Prostate gland (tissue), 2 donors: ENCODE measurements around the gene KANSL1. TPM values are rescaled to one million over a fixed set of nuclear protein-coding genes. Genes with fewer than 3 reads are reported as not detected.

Experiments used
- DNase-seq: peaks from one replicate; pipeline ENCODE4 v3.0.0-alpha.2; 2019; ENCODE audit warnings: low spot score
- H3K27ac ChIP-seq, 2 donors: fragments of 200-600 bp; sonication (generic); 2 replicates each; pipeline ENCODE4 v1.5.1; 2017 to 2019
- H3K27me3 ChIP-seq: fragments of 200-600 bp; sonication (generic); replicated peaks from 2 replicates; pipeline ENCODE4 v1.5.1; 2019; ENCODE audit not compliant: insufficient read depth
- H3K36me3 ChIP-seq, 2 donors: fragments of 200-600 bp; sonication (generic); 1 replicate in 1 of 2; 2 replicates in 1 of 2; pipeline versions ENCODE4 v1.5.1 to v1.8.1; 2017 to 2019
- H3K4me1 ChIP-seq: fragments of 200-600 bp; sonication (generic); replicated peaks from 2 replicates; pipeline ENCODE4 v1.5.1; 2019
- H3K4me3 ChIP-seq, 2 donors: fragments of 200-600 bp; sonication (generic); 2 replicates each; pipeline ENCODE4 v1.5.1; 2017 to 2019
- H3K9me3 ChIP-seq: fragments of 200-600 bp; sonication (generic); 2 replicates; pipeline ENCODE4 v1.5.1; 2017
- POLR2A ChIP-seq: fragments of 450-650 bp; IDR thresholded peaks from one replicate; pipeline ENCODE4 v1.6.1; 2016; ENCODE audit warnings: antibody characterized with exemption, mild to moderate bottlenecking
- POLR2AphosphoS5 ChIP-seq: sonication (generic); formaldehyde crosslinking; IDR thresholded peaks from one replicate; pipeline ENCODE4 v1.6.1; 2017; ENCODE audit warnings: antibody characterized with exemption
- WGBS: methylation state at CpG from one replicate; pipeline ENCODE4 v1.1.5; 2018; 5-methylcytosine and 5-hydroxymethylcytosine counted together
- intact Hi-C: fragments of 100-400 bp; cut with DNase I; formaldehyde crosslinking; loops from one replicate; pipeline ENCODE4 v1.14.2; 2022
- total RNA-seq, 2 donors: library from RNA; depleted of rRNA; stranded (reverse); fragments of >200 nt; gene quantifications; one replicate each; pipeline ENCODE4 v1.1.0, GENCODE V29; 2016
- TF ChIP-seq, protein P1 (sequence below), 4 experiments: fragments of 200-600 bp in 2 of 4; fragments of 450-650 bp in 2 of 4; sonication (generic) in 2 of 4; IDR thresholded peaks; 1 replicate in 3 of 4; 2 replicates in 1 of 4; pipeline ENCODE4 v1.5.1; 2016 to 2019; ENCODE audit warnings: antibody characterized with exemption in 4 of 4, mild to moderate bottlenecking in 2 of 4, moderate library complexity in 2 of 4

Gene KANSL1
- total RNA-seq, 2 donors from 2014 or later: 60.4 to 109 TPM

DNA sequence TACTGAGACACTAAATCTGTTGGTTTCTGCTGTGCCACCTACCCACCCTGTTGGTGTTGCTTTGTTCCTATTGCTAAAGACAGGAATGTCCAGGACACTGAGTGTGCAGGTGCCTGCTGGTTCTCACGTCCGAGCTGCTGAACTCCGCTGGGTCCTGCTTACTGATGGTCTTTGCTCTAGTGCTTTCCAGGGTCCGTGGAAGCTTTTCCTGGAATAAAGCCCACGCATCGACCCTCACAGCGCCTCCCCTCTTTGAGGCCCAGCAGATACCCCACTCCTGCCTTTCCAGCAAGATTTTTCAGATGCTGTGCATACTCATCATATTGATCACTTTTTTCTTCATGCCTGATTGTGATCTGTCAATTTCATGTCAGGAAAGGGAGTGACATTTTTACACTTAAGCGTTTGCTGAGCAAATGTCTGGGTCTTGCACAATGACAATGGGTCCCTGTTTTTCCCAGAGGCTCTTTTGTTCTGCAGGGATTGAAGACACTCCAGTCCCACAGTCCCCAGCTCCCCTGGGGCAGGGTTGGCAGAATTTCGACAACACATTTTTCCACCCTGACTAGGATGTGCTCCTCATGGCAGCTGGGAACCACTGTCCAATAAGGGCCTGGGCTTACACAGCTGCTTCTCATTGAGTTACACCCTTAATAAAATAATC, 179.6 kb downstream of the KANSL1 start:
- H3K9me3 ChIP-seq: no peaks in the 10 kb centered on the region
- no peaks in the 10 kb centered on the region for H3K27me3 ChIP-seq
- TF ChIP-seq POLR2AphosphoS5 (no peak), POLR2A (no peak)
- TF ChIP-seq, protein P1, sequence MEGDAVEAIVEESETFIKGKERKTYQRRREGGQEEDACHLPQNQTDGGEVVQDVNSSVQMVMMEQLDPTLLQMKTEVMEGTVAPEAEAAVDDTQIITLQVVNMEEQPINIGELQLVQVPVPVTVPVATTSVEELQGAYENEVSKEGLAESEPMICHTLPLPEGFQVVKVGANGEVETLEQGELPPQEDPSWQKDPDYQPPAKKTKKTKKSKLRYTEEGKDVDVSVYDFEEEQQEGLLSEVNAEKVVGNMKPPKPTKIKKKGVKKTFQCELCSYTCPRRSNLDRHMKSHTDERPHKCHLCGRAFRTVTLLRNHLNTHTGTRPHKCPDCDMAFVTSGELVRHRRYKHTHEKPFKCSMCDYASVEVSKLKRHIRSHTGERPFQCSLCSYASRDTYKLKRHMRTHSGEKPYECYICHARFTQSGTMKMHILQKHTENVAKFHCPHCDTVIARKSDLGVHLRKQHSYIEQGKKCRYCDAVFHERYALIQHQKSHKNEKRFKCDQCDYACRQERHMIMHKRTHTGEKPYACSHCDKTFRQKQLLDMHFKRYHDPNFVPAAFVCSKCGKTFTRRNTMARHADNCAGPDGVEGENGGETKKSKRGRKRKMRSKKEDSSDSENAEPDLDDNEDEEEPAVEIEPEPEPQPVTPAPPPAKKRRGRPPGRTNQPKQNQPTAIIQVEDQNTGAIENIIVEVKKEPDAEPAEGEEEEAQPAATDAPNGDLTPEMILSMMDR (IDR thresholded peaks at IDR 0.05): no peak
- no peak overlapping the region for H3K4me3 ChIP-seq
- no peaks in the 10 kb centered on the region for H3K36me3 ChIP-seq
- intact Hi-C loops: no loop called here
- H3K27ac ChIP-seq: no peak overlapping the region
- WGBS: 73% methylated on average over 9 of the region's 9 CpGs
- no peaks in the 10 kb centered on the region for H3K4me1 ChIP-seq
- DNase-seq: no peak

DNA sequence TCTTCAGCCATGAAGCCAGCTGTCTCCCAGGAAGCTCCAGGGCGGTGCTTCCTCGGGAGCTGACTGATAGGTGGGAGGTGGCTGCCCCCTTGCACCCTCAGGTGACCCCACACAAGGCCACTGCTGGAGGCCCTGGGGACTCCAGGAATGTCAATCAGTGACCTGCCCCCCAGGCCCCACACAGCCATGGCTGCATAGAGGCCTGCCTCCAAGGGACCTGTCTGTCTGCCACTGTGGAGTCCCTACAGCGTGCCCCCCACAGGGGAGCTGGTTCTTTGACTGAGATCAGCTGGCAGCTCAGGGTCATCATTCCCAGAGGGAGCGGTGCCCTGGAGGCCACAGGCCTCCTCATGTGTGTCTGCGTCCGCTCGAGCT, 180.1 kb downstream of the KANSL1 start:
- H3K4me3 ChIP-seq: no peak overlapping the region
- DNase-seq: no peak
- H3K27ac ChIP-seq: no peak overlapping the region
- intact Hi-C loops: no loop called here
- no peaks in the 10 kb centered on the region for H3K4me1 ChIP-seq
- H3K36me3 ChIP-seq: no peaks in the 10 kb centered on the region
- TF ChIP-seq POLR2AphosphoS5: no peak
- TF ChIP-seq POLR2A: no peak
- TF ChIP-seq, protein P1 (IDR thresholded peaks at IDR 0.05): no peak
- no peaks in the 10 kb centered on the region for H3K27me3 ChIP-seq
- WGBS: 86% methylated on average over 7 of the region's 7 CpGs
- no peaks in the 10 kb centered on the region for H3K9me3 ChIP-seq

DNA sequence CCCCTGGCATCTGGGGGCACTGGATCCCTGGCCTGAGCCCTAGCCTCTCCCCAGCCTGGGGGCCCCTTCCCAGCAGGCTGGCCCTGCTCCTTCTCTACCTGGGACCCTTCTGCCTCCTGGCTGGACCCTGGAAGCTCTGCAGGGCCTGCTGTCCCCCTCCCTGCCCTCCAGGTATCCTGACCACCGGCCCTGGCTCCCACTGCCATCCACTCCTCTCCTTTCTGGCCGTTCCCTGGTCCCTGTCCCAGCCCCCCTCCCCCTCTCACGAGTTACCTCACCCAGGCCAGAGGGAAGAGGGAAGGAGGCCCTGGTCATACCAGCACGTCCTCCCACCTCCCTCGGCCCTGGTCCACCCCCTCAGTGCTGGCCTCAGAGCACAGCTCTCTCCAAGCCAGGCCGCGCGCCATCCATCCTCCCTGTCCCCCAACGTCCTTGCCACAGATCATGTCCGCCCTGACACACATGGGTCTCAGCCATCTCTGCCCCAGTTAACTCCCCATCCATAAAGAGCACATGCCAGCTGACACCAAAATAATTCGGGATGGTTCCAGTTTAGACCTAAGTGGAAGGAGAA, 180.6 kb downstream of the KANSL1 start:
- no peaks in the 10 kb centered on the region for H3K27me3 ChIP-seq
- WGBS: 86% methylated on average over 11 of the region's 11 CpGs
- no peak overlapping the region for H3K27ac ChIP-seq
- intact Hi-C loops: no loop called here
- no peaks in the 10 kb centered on the region for H3K9me3 ChIP-seq
- no peaks in the 10 kb centered on the region for H3K36me3 ChIP-seq
- DNase-seq: no peak
- H3K4me3 ChIP-seq: no peak overlapping the region
- no peak for TF ChIP-seq POLR2A
- no peak for TF ChIP-seq POLR2AphosphoS5
- TF ChIP-seq, protein P1 (IDR thresholded peaks at IDR 0.05): no peak
- no peaks in the 10 kb centered on the region for H3K4me1 ChIP-seq

DNA sequence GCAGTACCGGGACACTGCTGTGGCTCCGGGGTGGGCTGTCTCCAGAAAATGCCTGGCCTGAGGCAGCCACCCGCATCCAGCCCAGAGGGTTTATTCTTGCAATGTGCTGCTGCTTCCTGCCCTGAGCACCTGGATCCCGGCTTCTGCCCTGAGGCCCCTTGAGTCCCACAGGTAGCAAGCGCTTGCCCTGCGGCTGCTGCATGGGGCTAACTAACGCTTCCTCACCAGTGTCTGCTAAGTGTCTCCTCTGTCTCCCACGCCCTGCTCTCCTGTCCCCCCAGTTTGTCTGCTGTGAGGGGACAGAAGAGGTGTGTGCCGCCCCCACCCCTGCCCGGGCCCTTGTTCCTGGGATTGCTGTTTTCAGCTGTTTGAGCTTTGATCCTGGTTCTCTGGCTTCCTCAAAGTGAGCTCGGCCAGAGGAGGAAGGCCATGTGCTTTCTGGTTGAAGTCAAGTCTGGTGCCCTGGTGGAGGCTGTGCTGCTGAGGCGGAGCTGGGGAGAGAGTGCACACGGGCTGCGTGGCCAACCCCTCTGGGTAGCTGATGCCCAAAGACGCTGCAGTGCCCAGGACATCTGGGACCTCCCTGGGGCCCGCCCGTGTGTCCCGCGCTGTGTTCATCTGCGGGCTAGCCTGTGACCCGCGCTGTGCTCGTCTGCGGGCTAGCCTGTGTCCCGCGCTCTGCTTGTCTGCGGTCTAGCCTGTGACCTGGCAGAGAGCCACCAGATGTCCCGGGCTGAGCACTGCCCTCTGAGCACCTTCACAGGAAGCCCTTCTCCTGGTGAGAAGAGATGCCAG, 181.3 kb downstream of the KANSL1 start:
- TF ChIP-seq POLR2A: no peak
- TF ChIP-seq, protein P1 (IDR thresholded peaks at IDR 0.05): no peak
- no peak for TF ChIP-seq POLR2AphosphoS5
- Histone ChIP-seq H3K4me1 (no peaks in the 10 kb centered on the region), H3K27me3 (no peaks in the 10 kb centered on the region), H3K27ac (no peak overlapping the region), H3K9me3 (no peaks in the 10 kb centered on the region), H3K4me3 (no peak overlapping the region), H3K36me3 (no peaks in the 10 kb centered on the region)
- 89% methylated on average over 28 of the region's 28 CpGs for WGBS
- intact Hi-C loops: no loop called here
- DNase-seq: no peak
